Stimulated activated CD8-positive, alpha-beta memory T cell treated with anti-CD3 and anti-CD28 coated beads, Interleukin-15, amount 100 ng/mL, for 48 hours (primary cell): ENCODE results near the gene LINC00305.

Source experiments
- DNase-seq, 2 donors: peaks; one replicate each; pipeline ENCODE4 v3.0.0-alpha.2; 2020; ENCODE audit warnings: low read depth in 2 of 2

The LINC00305 gene

DNA sequence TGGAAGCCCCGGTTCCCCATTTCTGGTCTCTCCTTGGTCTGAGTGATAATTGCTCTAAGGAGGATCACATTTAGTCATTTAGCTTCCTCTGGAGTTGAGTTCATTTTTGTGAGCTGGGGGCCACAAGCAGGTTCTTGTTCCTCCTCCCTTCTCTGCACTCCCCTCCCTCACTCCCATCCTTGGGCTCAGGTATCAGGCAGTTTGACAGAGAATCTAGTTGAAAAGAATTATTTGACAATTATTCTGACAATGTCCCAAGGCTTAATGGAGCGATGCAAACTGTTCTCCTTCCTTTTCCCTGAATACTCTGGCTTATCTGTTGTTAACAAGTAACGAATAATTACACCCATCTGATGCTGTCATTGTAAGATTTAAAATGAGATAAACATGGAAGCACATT is 117.5 kb downstream of the LINC00305 start:
- DNase-seq: no peak
